GM10266 (cell line): ENCODE measurements around the gene SPO11.

Experiments used
- DNase-seq: peaks from one replicate; pipeline ENCODE4 v3.0.0; 2012; ENCODE audit errors: extremely low spot score
- TF ChIP-seq, protein P1 (sequence below): IDR thresholded peaks from 2 replicates; pipeline ENCODE4 v1.5.1; 2012; ENCODE audit warnings: mild to moderate bottlenecking, low read depth; ENCODE audit not compliant: control insufficient read depth, insufficient read depth; ENCODE audit errors: missing control alignments

SPO11 gene

DNA sequence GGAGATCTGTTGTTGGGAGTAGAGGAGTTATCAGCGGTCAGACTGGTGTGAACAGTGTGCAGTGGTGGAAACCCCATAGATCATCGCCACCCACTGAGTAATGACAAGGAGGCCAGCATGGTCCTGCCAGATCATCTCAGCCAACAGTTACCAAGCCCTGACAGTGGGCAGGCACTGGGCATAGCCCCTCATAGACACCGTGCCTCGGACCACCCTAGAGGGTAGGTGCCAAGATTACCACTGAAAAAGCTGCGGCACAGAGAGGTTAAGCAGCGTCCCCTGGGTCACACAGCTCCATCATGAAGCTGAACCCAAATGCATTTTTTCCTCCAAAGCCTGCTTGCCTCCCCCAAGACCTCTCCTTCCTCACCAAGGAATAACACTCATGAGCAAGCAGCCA, 41.7 kb upstream of the SPO11 start:
- TF ChIP-seq, protein P1, sequence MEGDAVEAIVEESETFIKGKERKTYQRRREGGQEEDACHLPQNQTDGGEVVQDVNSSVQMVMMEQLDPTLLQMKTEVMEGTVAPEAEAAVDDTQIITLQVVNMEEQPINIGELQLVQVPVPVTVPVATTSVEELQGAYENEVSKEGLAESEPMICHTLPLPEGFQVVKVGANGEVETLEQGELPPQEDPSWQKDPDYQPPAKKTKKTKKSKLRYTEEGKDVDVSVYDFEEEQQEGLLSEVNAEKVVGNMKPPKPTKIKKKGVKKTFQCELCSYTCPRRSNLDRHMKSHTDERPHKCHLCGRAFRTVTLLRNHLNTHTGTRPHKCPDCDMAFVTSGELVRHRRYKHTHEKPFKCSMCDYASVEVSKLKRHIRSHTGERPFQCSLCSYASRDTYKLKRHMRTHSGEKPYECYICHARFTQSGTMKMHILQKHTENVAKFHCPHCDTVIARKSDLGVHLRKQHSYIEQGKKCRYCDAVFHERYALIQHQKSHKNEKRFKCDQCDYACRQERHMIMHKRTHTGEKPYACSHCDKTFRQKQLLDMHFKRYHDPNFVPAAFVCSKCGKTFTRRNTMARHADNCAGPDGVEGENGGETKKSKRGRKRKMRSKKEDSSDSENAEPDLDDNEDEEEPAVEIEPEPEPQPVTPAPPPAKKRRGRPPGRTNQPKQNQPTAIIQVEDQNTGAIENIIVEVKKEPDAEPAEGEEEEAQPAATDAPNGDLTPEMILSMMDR = no peak
- no peak for DNase-seq

DNA sequence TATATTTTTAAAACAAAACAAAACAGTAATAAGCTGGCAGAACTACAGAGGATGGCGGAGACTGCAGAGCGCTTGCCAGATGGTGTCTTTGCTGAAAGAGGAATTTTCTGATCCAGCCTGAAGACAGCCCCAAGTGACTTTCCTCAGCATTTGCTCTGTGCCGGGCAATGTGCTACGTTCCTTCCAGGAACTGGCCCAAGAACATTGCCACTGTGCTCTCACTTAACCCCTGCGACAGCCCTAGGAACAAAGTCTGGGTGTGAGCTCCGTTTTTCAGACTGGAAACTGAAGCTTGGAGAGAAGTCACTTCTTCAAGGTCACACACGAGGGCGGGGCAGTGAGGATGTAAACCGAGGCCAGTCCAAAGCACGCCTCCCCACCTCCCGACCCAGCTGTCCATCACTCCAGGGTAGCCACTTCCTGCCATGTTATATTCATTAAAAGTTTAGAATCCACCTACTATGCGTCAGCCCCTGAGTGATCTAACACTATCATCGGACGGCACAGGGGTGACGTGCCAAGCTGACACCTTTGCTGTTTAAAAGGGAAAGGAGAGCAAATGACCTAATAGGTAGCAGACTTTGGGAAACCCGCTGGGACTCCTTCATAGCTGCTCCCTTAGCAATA, 40.8 kb upstream of the SPO11 start:
- no peak for DNase-seq
- TF ChIP-seq, protein P1 = no peak

DNA sequence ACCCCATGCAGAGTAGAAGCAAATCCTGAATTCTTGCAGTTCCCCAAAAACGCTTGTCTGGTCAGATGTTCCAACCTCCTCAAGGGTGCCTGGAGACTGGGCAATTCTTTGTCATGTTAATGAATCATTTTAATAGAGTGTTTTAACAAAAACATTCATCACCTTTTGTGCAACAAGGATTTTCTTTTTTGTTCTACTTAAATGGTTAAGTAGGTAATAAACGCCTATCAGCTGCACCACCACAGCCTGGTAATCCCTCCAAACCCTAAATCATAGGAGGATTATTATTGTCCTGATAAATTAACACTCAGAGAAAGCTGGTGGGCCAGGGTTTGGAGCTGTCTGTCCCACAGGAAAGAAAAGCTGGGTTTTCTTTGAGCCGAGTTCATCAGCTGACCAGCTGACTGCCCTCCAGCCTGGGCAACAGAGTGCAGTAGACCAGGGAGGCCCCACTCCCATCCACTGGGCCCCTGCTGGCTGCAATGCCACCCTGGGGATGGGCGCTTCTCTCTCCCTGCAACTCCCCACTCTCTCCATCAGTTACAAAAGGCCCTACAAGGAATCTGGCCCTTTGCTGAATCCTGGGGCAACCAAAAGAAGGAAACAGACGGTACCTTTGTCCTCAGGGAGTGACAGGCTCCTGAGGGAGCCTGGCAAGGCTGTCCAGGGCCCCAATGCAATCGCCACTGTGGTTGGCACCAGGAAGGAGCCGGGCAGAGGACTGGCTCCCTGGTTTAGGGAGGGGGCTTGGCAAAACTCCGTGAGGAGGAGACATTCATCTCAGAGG, 40.0 kb upstream of the SPO11 start:
- no peak for DNase-seq
- TF ChIP-seq, protein P1 = no peak

DNA sequence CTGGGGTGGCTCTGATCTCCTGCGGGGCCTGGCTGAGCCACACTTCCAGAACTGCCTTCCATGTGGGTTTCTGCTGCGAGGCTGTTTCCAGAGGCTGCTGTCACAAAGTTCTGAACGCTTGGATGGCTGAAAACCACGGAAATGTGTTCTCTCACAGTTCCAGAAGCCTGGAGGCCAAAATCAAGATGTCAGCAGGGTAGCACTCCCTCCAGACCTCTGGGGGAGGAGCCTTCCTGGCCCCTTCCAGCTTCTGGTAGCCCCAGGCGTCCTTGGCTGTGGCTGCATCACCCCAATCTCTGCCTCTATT, 39.5 kb upstream of the SPO11 start:
- TF ChIP-seq, protein P1 = no peak
- no peak for DNase-seq

DNA sequence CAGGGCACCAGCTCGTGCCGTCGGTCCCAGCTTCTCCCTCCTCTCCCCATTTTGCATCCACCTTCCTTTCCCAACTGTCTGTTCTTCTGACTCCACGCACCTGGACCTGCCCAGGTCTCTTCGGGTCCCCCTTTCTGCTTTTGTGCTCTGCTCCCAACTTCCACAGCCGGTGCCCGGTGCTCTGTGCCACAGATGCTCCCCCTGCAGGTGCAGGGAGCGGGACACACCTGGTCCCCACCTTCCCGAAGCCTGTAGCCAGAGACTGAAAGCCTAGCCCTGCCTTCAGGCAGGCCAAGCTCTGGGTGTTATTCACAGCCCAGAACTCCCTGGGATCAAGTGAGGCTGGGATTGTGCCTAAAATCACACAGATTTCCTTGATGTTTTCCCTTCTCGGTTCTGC, 38.6 kb upstream of the SPO11 start:
- TF ChIP-seq, protein P1 = no peak
- no peak for DNase-seq

DNA sequence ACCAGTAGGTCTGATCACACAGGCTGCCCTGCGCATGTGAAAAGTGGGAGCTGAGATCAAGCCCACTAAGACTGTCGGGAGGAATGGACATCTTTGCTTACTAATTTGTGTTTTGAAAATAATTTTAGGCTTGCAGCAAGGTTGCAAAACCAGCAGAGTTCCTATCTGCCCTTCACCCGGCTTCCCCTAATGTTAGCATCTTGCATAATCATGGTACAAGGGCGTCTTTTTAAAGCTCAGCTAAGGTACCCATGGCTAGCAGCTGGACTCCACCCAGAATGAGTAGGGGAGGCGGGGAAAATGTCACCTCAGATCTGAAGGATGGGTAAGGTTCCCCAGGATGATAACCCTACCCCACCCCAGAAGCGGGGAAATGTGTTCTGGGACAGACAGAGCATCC, 37.9 kb upstream of the SPO11 start:
- TF ChIP-seq, protein P1 = no peak
- no peak for DNase-seq

DNA sequence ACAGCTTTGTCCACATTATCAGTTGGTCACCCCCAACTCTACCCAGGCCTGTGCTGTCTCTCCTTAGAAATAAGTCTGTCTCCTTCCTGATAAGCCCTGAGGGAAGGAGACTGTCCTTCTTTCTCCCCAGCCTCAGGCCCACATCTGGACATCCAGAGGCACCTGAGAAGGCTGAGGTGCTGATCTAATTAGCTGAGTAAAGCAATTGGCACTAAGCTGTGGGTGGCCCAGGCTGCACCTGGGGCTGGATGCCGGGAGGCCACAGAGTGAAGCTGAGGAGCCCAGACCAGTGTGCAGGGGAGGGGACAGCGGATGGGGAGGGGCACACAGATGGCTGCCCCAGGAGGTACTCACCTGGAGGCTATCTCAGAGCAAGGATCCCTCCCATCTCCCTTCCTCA, 37.0 kb upstream of the SPO11 start:
- TF ChIP-seq, protein P1 = no peak
- DNase-seq = no peak
